SU-DHL-6 (cell line): ENCODE results near the gene ISG20.

ENCODE experiments used
- H2AFZ ChIP-seq: fragments of 200-600 bp; sonication (generic); 2 replicates; pipeline ENCODE4 v1.6.1; 2014; ENCODE audit warnings: low read depth, mild to moderate bottlenecking, moderate library complexity, mixed read lengths, antibody characterized with exemption, low read length; ENCODE audit not compliant: severe bottlenecking
- H3F3A ChIP-seq: fragments of 200-600 bp; shearing (Covaris generic); 2 replicates; pipeline ENCODE4 v1.6.0; 2016; ENCODE audit warnings: antibody characterized with exemption, mild to moderate bottlenecking; ENCODE audit not compliant: insufficient read depth
- H3K27ac ChIP-seq: fragments of 200-600 bp; sonication (generic); 2 replicates; pipeline ENCODE4 v1.5.1; 2016; ENCODE audit warnings: low read depth, mild to moderate bottlenecking, low read length, moderate library complexity, mixed read lengths
- H3K27me3 ChIP-seq: fragments of 200-600 bp; sonication (generic), shearing (Covaris generic); 2 replicates; pipeline ENCODE4 v1.6.0; 2014; ENCODE audit warnings: mild to moderate bottlenecking, low read length
- H3K36me3 ChIP-seq: fragments of 200-600 bp; sonication (generic); 2 replicates; pipeline ENCODE4 v1.6.1; 2014; ENCODE audit warnings: mild to moderate bottlenecking, low read length, mixed read lengths
- H3K4me2 ChIP-seq: fragments of 300-600, 200-600 bp; shearing (Covaris generic), sonication (generic); 2 replicates; pipeline ENCODE4 v1.6.0; 2014; ENCODE audit warnings: low read length, low read depth, mild to moderate bottlenecking; ENCODE audit not compliant: poor library complexity, severe bottlenecking
- H3K4me3 ChIP-seq: fragments of 200-600 bp; sonication (generic); 2 replicates; pipeline ENCODE4 v1.5.1; 2014; ENCODE audit warnings: antibody characterized with exemption, low read length, mild to moderate bottlenecking, mixed read lengths; ENCODE audit not compliant: insufficient read depth, poor library complexity, severe bottlenecking
- H3K79me2 ChIP-seq: fragments of 200-600 bp; sonication (generic); 2 replicates; pipeline ENCODE4 v1.6.1; 2014; ENCODE audit warnings: mild to moderate bottlenecking, low read length, moderate library complexity; ENCODE audit not compliant: insufficient read depth
- H3K9ac ChIP-seq: fragments of 200-600 bp; sonication (generic); 2 replicates; pipeline ENCODE4 v1.7.0; 2014; ENCODE audit warnings: mild to moderate bottlenecking, low read length
- H3K9me2 ChIP-seq: fragments of 200-600 bp; sonication (generic); replicated peaks from 2 replicates; pipeline ENCODE4 v1.6.1; 2014; ENCODE audit warnings: low read length; ENCODE audit not compliant: insufficient read depth
- H3K9me3 ChIP-seq: fragments of 200-600 bp; sonication (generic); 2 replicates; pipeline ENCODE4 v1.6.1; 2014; ENCODE audit warnings: low read length, mixed read lengths; ENCODE audit not compliant: insufficient read depth
- H4K20me1 ChIP-seq: fragments of 200-600 bp; sonication (generic); 2 replicates; pipeline ENCODE4 v1.6.1; 2014; ENCODE audit warnings: low read depth, mild to moderate bottlenecking, antibody characterized with exemption, low read length, moderate library complexity, mixed read lengths
- CTCF ChIP-seq: fragments of 200-600 bp; sonication (generic); IDR thresholded peaks from one replicate; pipeline ENCODE4 v1.5.1; 2017; ENCODE audit warnings: antibody characterized with exemption, mild to moderate bottlenecking, low read length, moderate library complexity; ENCODE audit not compliant: insufficient read depth, poor library complexity, severe bottlenecking
- EZH2phosphoT487 ChIP-seq: fragments of 200-600 bp; sonication (generic), shearing (Covaris generic); conservative IDR thresholded peaks from 2 replicates; pipeline ENCODE4 v1.6.1; 2018; ENCODE audit warnings: mild to moderate bottlenecking, antibody characterized with exemption, low read length, moderate library complexity, mixed read lengths

The ISG20 gene

GRCh38 chr15:88702983-88703382 lies 64.2 kb downstream of the ISG20 start:
- Histone ChIP-seq H3K27ac (no peak overlapping the region), H3F3A (no peaks in the 10 kb centered on the region), H2AFZ (no peak overlapping the region), H3K4me3 (no peak overlapping the region), H3K9me2 (no peaks in the 10 kb centered on the region), H3K27me3 (no peaks in the 10 kb centered on the region), H4K20me1 (no peaks in the 10 kb centered on the region), H3K9ac (no peak overlapping the region), H3K79me2 (no peaks in the 10 kb centered on the region), H3K36me3 (no peaks in the 10 kb centered on the region), H3K9me3 (no peaks in the 10 kb centered on the region), H3K4me2 (no peak overlapping the region)
- TF ChIP-seq EZH2phosphoT487, result no peak
- TF ChIP-seq CTCF, result no peak

GRCh38 chr15:88703533-88703932 lies 64.7 kb downstream of the ISG20 start:
- no peak for TF ChIP-seq EZH2phosphoT487
- TF ChIP-seq CTCF, result no peak
- no peak overlapping the region for H3K4me2 ChIP-seq
- H3F3A ChIP-seq, result no peaks in the 10 kb centered on the region
- no peaks in the 10 kb centered on the region for H3K9me2 ChIP-seq
- H3K9me3 ChIP-seq, result no peaks in the 10 kb centered on the region
- H2AFZ ChIP-seq, result no peak overlapping the region
- H3K4me3 ChIP-seq, result no peak overlapping the region
- H3K27ac ChIP-seq, result no peak overlapping the region
- H3K79me2 ChIP-seq, result no peaks in the 10 kb centered on the region
- no peaks in the 10 kb centered on the region for H3K27me3 ChIP-seq
- no peaks in the 10 kb centered on the region for H3K36me3 ChIP-seq
- no peak overlapping the region for H3K9ac ChIP-seq
- H4K20me1 ChIP-seq, result no peaks in the 10 kb centered on the region

DNA sequence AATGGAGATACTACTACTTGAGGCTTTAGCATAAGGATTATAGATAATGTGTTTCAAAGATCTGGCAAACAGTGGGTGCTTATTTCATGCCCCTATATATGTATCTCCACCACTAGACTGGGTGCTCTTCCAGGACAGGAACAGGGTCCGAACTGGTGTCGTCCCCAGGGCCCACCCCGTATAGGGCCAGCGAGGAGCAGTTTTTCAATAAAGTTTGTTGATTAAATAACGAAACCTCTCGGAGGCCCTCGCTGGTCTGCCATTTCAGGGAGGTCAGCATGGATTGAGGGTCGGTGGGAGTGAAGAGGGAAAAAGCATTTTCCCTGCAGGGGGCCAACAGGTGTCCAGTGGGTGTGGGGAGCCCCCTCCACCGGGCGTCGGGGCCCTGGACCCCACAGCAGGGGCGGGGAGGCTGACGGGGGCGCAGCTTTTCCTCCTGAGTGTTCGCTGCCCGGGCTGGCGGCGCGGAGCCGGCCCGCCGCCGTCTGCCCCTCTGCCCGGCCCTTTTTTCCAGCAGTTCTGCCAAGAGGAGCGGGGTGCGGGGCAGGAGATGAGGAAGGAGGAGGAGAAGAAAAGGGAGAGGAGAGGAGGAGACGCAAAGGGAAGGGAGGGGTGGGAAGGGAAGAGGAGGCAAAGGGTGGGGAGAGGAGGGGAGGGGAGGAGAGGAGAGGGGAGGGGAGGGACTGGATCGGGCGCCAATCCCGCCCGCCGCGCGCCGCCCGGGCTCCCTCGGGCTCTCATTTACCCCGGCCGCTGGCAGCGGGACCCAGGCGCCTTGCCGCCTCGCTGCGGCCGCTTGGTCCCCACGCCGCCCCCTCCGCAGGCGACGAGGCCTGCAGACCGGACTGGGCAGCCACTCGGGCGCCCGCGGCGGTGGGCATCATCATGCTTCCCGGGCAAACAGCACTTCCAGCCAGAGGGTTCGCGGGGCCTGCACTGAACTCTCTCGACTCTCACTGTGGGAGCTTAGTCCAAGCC lies 66.3 kb downstream of the ISG20 start:
- no peaks in the 10 kb centered on the region for H4K20me1 ChIP-seq
- no peak overlapping the region for H3K9ac ChIP-seq
- no peaks in the 10 kb centered on the region for H3F3A ChIP-seq
- no peaks in the 10 kb centered on the region for H3K9me3 ChIP-seq
- no peak for TF ChIP-seq CTCF
- no peak for TF ChIP-seq EZH2phosphoT487
- H3K9me2 ChIP-seq, result no peaks in the 10 kb centered on the region
- H2AFZ ChIP-seq, result no peak overlapping the region
- no peaks in the 10 kb centered on the region for H3K79me2 ChIP-seq
- no peaks in the 10 kb centered on the region for H3K27me3 ChIP-seq
- H3K4me2 ChIP-seq, result no peak overlapping the region
- no peak overlapping the region for H3K27ac ChIP-seq
- H3K36me3 ChIP-seq, result no peaks in the 10 kb centered on the region
- H3K4me3 ChIP-seq, result no peak overlapping the region
